Panc1 (cell line): ENCODE data around the gene GNAI3. TPM values are rescaled to one million over a fixed set of nuclear protein-coding genes. Genes with fewer than 3 reads are reported as not detected.

Source experiments
- ATAC-seq: fragments of 200-7000 bp; cut with Tn5 transposase; 2 replicates; pipeline ENCODE4 v1.9.1; 2020; ENCODE audit warnings: mild to moderate bottlenecking, moderate library complexity
- BruUV-seq: library from RNA; stranded (reverse); fragments of 400-500 nt; replicated peaks from 2 replicates; lab custom pipeline; 2021; lab: Mats Ljungman, UMichigan
- CTCF ChIA-PET: fragments of 300-600 bp; sonication (Branson Sonifier 250); formaldehyde crosslinking; loops from one replicate; lab custom pipeline; 2022; ENCODE audit warnings: antibody characterized with exemption; lab: Charles Lee
- POLR2A ChIA-PET: fragments of 300-600 bp; sonication (Branson Sonifier 250); formaldehyde crosslinking; loops from one replicate; lab custom pipeline; 2022; ENCODE audit warnings: antibody characterized with exemption; lab: Charles Lee
- DNase-seq: peaks from one replicate; pipeline ENCODE4 v3.0.0-alpha.2; 2010; ENCODE audit warnings: low read depth, low spot score
- H3K27ac ChIP-seq: 2 replicates; pipeline ENCODE4 v1.5.1; 2011; ENCODE audit warnings: mild to moderate bottlenecking, low read length, inconsistent platforms
- H3K27me3 ChIP-seq: fragments of 200-500 bp; sonication (Bioruptor generic); 2 replicates; pipeline ENCODE4 v1.6.0; 2014; ENCODE audit warnings: low read length, inconsistent platforms; ENCODE audit not compliant: control insufficient read depth, insufficient read depth
- H3K36me3 ChIP-seq: fragments of 200-500 bp; sonication (Bioruptor generic); 2 replicates; pipeline ENCODE4 v1.5.1; 2014; ENCODE audit warnings: inconsistent platforms, mild to moderate bottlenecking, low read length, moderate library complexity; ENCODE audit not compliant: control insufficient read depth, insufficient read depth
- H3K4me1 ChIP-seq: 2 replicates; pipeline ENCODE4 v1.5.1; 2011; ENCODE audit warnings: inconsistent platforms, mild to moderate bottlenecking, low read length, moderate library complexity; ENCODE audit not compliant: control insufficient read depth, insufficient read depth
- H3K4me3 ChIP-seq, 2 experiments: 2 replicates each; pipeline ENCODE4 v1.5.1; 2011 to 2012; ENCODE audit warnings: low read depth in 2 of 2, low read length in 2 of 2, mild to moderate bottlenecking in 2 of 2, inconsistent platforms in 1 of 2, moderate library complexity in 1 of 2
- H3K9me3 ChIP-seq: fragments of 200-500 bp; sonication (Bioruptor generic); 2 replicates; pipeline ENCODE4 v1.5.1; 2014; ENCODE audit warnings: low read depth, mild to moderate bottlenecking, inconsistent platforms, low read length, moderate library complexity; ENCODE audit not compliant: control insufficient read depth, insufficient read depth
- CTCF ChIP-seq: fragments of 450-650 bp; IDR thresholded peaks from 2 replicates; pipeline ENCODE4 v1.5.1; 2017; ENCODE audit warnings: mild to moderate bottlenecking
- POLR2AphosphoS5 ChIP-seq: IDR thresholded peaks from 2 replicates; pipeline ENCODE4 v1.6.1; 2012; ENCODE audit warnings: mild to moderate bottlenecking, low read depth, low read length, moderate library complexity
- SIN3A ChIP-seq: IDR thresholded peaks from 2 replicates; pipeline ENCODE4 v1.6.1; 2012; ENCODE audit warnings: low read depth, mild to moderate bottlenecking, low read length, moderate library complexity, borderline replicate concordance; ENCODE audit not compliant: insufficient read depth
- TCF7L2 ChIP-seq: IDR thresholded peaks from 2 replicates; pipeline ENCODE4 v1.6.1; 2011; ENCODE audit warnings: mild to moderate bottlenecking, low read depth, low read length, inconsistent platforms
- in situ Hi-C: cut with HindIII; loops from 2 replicates; pipeline ENCODE4 v1.10.0; 2016; ENCODE audit warnings: low sequenced_read_pairs, low pct_unique_long_range_greater_than_20kb
- intact Hi-C: fragments of 100-400 bp; cut with micrococcal nuclease; formaldehyde crosslinking; loops from one replicate; pipeline ENCODE4 v1.10.0; 2022; ENCODE audit not compliant: unreplicated experiment
- total RNA-seq: library from RNA; stranded (reverse); gene quantifications from one replicate; pipeline ENCODE4 v1.2.1, GENCODE V29; 2021; ENCODE audit not compliant: unreplicated experiment
- TF ChIP-seq, protein P1 (sequence below), 2 experiments: IDR thresholded peaks; 2 replicates each; pipeline ENCODE4 v1.6.1; 2011 to 2012; ENCODE audit warnings: low read depth in 2 of 2, control low read depth in 1 of 2, low read length in 1 of 2, mild to moderate bottlenecking in 1 of 2, moderate library complexity in 1 of 2; ENCODE audit not compliant: insufficient read depth in 1 of 2

Gene GNAI3
- total RNA-seq, 1 experiment from 2014 or later = 6.4 TPM

DNA sequence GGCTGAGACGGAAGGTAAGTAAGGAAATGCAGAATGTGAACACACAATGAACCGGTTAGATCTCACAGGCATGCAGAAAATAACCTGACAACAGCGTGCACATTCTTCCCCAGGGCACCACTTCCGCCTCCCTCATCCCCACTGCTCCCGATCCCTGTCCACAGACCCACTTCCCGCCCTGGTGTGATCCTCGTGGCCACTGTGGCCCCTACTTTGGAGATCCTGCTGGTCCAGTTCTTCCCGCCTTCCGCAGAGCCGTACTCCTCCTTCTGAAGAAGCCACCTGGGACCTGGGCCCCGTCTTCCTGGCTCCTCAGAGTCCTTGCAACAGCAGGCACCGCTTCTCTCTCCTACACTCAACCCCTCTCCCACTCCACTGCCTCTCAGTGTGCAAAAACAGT, 106.1 kb downstream of the GNAI3 start:
- ChIA-PET POLR2A (no interaction called here), CTCF (no interaction called here)
- no peak for DNase-seq
- H3K36me3 ChIP-seq = no peaks in the 10 kb centered on the region
- no peak overlapping the region for H3K27ac ChIP-seq
- H3K9me3 ChIP-seq = no peaks in the 10 kb centered on the region
- no peaks in the 10 kb centered on the region for H3K27me3 ChIP-seq
- no peaks in the 10 kb centered on the region; the same call in 1 of the 2 replicates for H3K4me1 ChIP-seq
- TF ChIP-seq SIN3A = no peak
- no peak for TF ChIP-seq CTCF
- TF ChIP-seq POLR2AphosphoS5 = no peak
- TF ChIP-seq, protein P1, sequence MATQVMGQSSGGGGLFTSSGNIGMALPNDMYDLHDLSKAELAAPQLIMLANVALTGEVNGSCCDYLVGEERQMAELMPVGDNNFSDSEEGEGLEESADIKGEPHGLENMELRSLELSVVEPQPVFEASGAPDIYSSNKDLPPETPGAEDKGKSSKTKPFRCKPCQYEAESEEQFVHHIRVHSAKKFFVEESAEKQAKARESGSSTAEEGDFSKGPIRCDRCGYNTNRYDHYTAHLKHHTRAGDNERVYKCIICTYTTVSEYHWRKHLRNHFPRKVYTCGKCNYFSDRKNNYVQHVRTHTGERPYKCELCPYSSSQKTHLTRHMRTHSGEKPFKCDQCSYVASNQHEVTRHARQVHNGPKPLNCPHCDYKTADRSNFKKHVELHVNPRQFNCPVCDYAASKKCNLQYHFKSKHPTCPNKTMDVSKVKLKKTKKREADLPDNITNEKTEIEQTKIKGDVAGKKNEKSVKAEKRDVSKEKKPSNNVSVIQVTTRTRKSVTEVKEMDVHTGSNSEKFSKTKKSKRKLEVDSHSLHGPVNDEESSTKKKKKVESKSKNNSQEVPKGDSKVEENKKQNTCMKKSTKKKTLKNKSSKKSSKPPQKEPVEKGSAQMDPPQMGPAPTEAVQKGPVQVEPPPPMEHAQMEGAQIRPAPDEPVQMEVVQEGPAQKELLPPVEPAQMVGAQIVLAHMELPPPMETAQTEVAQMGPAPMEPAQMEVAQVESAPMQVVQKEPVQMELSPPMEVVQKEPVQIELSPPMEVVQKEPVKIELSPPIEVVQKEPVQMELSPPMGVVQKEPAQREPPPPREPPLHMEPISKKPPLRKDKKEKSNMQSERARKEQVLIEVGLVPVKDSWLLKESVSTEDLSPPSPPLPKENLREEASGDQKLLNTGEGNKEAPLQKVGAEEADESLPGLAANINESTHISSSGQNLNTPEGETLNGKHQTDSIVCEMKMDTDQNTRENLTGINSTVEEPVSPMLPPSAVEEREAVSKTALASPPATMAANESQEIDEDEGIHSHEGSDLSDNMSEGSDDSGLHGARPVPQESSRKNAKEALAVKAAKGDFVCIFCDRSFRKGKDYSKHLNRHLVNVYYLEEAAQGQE (IDR thresholded peaks at IDR 0.05; ENCODE audit: insufficient read depth in 1 of 2, low read depth in 2 of 2, low read length in 1 of 2) = no peak
- no peak for TF ChIP-seq TCF7L2
- in situ Hi-C loops (no loop called here), intact Hi-C loops (no loop called here)
- no peak overlapping the region for H3K4me3 ChIP-seq
- no TSS peak for BruUV-seq
- ATAC-seq = no peak

DNA sequence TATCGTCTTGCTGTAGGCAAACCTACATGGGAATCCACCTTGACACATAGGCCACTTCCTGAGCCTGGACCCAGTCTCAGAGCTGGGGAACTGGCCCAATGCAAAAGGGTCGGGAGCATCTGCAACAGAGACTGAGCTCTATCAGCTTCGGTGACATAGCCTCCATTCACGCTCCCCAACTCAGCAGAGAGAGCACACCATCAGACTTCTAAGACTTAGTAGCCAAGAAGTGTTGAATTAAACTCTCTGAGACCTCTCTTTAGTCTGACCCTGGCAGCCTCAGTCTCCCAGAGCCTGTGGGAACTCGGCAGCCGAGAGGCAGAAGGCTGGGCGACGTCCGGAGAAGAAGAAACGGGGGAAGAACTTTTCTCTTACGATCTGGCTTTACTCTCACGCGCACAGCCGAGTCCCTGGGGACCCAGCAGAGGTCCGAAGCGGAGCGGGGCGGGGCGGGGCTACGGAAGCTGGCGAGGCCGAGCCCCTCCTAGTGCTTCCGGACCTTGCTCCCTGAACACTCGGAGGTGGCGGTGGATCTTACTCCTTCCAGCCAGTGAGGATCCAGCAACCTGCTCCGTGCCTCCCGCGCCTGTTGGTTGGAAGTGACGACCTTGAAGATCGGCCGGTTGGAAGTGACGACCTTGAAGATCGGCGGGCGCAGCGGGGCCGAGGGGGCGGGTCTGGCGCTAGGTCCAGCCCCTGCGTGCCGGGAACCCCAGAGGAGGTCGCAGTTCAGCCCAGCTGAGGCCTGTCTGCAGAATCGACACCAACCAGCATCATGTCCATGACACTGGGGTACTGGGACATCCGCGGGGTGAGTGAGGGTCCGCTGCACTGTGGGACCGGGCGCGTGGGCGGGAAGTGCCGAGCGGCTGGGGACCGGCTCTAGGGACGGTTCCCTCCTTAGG, 107.5 kb downstream of the GNAI3 start, which contains the start of gene GSTM4:
GSTM4 (plus strand) TSS at position 485 of the 905 bp plus-strand sequence; CDS start at position 776, 291 bp downstream.
- TF ChIP-seq, protein P1 (IDR thresholded peaks at IDR 0.05; ENCODE audit: insufficient read depth in 1 of 2, low read depth in 2 of 2, low read length in 1 of 2) = no peak
- TF ChIP-seq CTCF = no peak
- 0 out of 2 replicates have a peak, but pooled peaks have one; percentile 42 for TF ChIP-seq SIN3A
- peak; percentile 55; the same call in 1 of the 2 replicates for TF ChIP-seq POLR2AphosphoS5
- no peak for TF ChIP-seq TCF7L2
- Histone ChIP-seq H3K9me3 (no peaks in the 10 kb centered on the region), H3K4me1 (no peaks in the 10 kb centered on the region; the same call in 1 of the 2 replicates), H3K27me3 (no peaks in the 10 kb centered on the region), H3K27ac (peak within 1 kb of the TSS; percentile 91), H3K36me3 (no peaks in the 10 kb centered on the region), H3K4me3 (peak within 1 kb of the TSS; percentile 64 to 81)
- peak; percentile 98 for ATAC-seq
- CTCF ChIA-PET = interaction anchor here (0.6 kb wide), 2 partner anchors 121 to 267 kb away, joined by 3 to 8 read pairs; no protein-coding TSS in a partner anchor
- no peak for DNase-seq
- intact Hi-C loops = no loop called here
- POLR2A ChIA-PET = no interaction called here
- no TSS peak for BruUV-seq
- in situ Hi-C loops = no loop called here
